Activated CD8-positive, alpha-beta memory T cell treated with anti-CD3 and anti-CD28 coated beads, Interleukin-2, amount 50 U/mL, for 24 hours (primary cell): ENCODE data around the gene TMCC1.
"Not testable (repeated sequence)": the region's sequence is repeated elsewhere in the genome, so short reads cannot be mapped to it uniquely, and the experiment has no call there.

Experiments used
- DNase-seq: peaks from one replicate; pipeline ENCODE4 v3.0.0-alpha.2; 2020; ENCODE audit errors: extremely low read depth

TMCC1 gene

DNA sequence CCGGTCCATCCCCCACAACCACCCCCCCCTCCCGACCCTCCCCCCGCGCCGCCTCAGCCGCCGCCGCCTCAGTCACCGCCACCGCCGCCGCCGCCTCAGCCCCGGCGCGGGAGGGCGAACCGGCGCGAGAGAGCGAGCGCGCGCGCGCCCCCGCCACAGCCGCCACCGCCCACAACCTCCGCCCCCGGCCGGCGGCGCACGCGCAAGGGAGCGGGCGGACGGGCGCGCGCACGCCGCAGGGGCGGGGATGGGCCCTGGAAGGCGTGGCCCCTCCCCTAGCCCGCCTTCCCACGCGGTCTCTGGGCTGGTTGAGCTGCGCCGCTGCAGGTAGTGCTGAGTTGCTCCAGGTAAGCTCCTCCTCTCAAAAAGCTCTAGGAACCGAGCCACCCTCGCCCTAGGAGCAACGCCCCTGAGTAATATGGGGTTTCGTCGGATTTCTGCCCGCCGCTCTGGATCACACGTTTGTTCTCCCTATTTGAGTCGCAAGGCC, at the start of gene TMCC1:
Gene TMCC1 (minus strand): TSS at position 131 of the 490 bp plus-strand sequence.
- DNase-seq, result peak; percentile 51

DNA sequence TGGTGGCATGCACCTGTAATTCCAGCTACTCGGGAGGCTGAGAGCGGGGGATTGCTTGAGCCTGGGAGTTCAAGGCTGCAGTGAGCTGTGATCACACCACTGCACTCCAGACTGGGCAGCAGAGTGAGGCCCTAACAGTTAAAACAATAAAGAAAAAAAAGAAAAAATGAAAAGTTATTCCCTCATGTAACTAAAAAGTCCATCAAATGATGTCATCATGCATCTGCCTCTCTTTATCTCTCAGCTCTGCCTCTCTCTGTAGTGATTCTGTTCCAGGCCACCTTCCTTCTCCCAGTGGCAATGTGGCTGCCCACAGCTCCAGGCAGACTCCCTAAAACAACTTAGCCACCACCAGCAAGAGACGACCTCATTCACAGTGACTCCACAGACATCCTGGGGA, 49.5 kb upstream of the TMCC1 start:
- no peak for DNase-seq

DNA sequence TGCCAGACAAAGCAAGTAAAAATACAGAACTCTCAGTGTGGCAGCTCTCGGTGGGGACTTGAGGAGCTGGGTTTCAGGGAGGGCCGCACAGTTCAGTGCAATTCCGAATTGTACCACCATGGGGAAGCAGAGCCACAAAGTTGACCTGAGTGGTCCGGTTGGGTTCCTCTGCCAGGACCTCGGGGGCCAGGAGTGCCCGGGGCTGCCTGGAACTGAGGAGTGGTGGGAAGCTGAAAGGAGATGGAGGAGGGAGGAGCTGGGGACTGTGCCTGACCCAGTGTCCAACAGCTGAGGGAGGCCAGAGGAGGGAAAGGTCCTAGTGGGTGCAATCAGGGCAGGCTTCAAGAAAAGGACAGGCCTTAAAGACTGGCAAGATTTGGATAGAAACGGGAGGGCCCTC, 48.8 kb upstream of the TMCC1 start:
- DNase-seq, result no peak

DNA sequence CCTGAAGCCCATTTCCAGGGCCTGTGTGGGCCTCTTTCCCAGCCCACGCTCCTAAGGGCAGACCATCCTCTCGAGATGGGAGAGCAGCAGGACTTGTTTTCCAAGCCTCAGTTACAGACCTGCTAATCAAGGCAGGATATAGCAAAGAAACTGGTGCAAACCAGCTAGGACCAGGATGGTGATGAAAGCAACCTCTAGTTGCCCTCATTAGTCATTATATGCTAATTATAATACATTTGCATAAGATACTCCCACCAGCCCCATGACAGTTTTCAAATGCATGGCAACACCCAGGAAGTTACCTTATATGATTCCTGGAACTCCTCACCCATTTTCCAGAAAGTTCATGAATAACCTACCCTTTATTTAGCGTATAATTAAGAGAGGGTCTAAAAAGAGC, 46.6 kb upstream of the TMCC1 start:
- no peak for DNase-seq

DNA sequence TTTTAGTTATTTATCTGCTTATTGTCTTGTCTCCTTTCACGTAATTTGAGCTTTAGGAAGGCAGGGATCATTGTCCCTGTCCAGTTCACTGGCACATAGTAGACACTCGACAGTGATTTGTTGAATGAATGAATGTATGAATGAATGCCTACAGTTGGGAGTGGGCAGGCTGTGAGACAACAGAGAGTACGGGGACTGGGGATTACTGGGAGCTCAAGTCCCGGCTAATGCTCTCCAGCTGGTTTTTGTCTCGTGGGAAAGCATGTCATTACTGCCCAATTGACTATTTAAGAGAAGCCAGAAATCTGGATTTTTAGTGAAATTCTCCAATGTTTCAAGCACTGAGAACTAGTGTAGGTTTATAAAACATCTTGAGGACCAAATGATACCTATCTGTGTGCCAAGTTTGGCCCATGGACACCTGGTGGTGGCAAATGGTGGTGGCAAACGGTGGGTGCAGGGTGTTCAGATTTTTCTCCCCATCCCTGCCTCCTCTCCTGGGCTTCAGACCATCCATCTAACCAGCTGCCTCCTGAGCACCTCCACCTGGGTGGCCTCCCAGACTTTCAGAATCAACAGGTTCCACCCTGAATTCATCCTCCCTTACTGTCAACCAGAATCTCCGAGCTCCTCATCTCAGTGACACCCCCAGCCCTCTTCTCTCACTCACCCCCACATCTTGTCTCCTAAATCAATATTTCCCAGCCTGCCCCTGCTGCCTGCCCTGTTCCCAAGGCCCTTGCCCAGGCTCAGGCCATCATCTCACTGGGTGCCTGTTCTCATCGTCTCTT, 44.8 kb upstream of the TMCC1 start:
- no peak for DNase-seq

DNA sequence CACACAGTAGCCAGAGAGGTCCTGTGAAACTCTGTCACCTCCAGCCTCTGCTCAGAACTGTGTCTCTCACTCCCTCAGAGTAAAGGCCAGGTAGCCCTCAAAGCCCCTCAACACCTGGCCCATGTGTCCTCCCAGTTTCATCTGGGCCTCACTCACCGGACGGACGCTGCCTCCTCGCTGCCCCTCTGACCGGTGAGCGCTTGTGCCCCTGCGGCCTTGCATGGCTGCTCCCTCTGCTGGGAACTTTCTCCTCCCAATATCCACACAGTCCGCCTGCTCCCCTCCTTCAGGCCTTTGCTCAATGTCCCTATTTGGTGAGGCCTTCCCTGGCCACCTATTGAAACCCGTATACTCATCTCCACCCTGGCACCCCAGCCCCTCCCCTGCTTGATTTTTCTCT, 44.2 kb upstream of the TMCC1 start:
- DNase-seq, result no peak

DNA sequence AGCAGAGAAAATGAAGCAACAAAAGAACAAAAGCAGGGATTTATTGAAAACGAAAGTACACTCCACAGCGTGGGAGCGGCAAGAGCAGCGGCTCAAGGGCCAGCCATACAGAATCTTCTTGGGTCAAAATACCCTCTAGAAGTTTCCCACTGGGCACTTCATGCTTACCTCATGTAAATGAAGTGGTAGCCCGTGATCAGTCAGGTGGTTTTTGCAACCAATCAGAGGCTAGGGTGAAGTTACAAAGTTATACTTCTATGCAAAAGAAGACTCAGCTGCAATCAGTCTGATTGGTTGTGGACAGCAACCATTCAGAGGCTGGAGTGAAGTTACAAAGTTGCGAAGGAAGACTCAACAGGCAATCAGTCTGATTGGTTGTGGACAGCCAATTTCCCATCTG, 43.2 kb upstream of the TMCC1 start:
- no peak for DNase-seq

DNA sequence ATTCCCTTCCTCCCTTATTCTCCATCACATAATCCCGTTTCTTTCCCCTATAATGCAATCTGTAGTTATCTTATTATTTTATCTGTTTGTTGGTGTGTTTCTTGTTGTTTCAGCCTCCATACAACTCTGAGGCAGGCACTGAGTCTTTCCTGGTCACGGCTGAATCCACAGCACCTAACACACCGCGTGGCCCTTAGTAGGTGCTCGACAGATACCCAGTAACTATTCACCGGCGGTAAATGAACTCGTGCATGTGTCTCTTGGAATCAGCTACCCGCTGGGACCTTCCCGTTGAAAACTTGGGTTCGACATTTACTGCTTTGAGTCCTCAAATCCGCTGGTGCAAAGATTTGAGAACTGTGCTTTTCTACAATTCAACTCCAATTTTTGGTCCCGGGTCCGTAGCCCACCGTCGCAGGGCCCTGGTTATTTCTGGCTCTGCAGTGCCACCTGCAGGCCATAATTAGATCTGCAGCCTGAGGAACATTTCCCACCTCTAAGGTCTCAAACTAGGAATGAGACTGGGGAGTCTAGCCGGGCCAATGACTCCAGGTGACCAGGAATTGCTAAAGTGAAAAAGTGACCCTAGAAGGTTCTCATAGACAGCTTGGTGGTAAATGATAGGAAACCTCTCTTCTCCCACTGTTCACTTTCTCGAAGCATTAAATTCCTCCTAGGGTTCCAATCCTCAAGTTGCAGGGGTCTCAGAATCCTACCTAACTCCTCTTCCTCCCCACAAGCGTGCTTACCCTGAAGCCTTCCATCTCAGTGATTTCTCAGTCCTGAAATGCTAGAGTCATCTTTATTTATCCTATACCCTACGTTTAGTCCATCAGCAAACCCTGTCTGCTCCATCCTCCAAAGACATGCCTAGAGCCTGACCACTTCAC, 41.0 kb upstream of the TMCC1 start:
- DNase-seq, result no peak

DNA sequence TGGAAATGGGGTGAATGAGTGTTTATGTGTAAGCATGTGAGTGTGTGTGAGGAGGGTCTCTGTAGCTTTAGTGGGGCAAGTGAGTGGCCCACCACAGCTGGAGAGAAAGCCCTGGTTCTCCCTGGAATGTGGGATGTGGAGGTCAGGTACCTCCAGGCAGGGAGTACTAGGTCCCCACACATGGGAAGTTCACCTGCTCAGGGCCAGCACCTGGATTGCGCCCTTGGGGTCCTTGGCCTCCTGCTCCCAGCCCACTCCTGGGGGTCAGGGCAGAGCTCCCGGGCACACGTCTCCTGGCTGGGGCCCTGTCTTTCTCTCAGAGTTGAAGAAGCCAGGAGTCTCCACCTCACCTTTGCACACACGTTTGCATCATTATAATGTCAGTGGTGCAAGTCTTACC, 40.0 kb upstream of the TMCC1 start:
- no peak for DNase-seq

DNA sequence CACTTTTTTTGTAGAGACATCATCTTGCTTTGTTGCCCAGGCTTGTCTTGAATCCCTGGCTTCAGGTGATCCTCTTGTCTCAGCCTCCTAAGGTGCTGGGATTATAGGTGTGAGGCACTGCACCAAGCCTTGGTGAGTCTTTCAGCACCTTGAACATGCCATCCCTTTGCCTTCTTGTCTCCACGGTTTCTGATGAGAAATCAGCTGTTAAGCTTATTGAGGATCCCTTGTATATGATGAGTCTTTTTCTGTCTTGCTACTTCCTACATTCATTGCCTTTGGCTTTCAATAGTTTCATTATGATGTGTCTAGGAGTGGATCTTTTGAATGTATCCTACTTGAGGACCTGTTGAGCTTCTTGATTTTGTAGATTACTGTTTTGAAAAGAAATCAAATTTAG, 35.9 kb upstream of the TMCC1 start:
- DNase-seq, result no peak

DNA sequence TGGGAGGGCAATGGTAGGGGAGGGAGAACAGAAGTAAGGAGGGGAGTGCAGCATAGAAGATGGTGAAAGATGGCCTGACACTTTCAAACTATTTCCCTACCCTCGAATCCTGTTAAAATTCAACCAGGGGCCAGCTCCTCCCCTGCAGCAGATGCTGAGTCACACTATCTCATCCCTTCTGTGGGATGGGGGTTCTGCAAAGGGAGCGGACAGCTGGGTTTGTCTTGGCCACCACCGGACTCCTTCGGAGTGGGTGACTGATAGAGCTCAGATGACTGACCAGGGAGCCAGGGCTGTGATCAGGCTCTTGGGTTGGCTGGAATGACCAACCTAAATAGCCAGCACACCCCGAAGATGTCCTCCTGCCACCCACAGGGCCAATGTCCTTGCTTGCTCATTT, 33.6 kb upstream of the TMCC1 start:
- no peak for DNase-seq

DNA sequence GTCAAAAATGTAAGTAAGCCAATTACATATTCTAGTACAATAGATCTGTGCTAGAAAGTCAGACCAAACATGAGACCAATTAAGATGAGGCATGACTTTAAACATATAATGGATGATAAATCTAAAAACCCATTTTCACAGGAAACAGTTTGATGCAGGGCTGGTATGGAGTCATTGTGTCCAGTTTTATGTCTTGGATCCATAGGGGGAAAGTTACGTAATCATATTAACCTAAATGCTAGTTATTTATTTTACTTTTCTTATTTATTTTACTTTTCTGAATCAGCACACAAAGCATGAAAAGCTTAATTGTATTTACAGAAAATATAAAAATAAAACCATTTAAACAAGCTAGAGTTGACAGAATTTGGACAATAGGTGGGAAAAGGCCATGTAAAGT, 26.3 kb upstream of the TMCC1 start:
- DNase-seq, result no peak

DNA sequence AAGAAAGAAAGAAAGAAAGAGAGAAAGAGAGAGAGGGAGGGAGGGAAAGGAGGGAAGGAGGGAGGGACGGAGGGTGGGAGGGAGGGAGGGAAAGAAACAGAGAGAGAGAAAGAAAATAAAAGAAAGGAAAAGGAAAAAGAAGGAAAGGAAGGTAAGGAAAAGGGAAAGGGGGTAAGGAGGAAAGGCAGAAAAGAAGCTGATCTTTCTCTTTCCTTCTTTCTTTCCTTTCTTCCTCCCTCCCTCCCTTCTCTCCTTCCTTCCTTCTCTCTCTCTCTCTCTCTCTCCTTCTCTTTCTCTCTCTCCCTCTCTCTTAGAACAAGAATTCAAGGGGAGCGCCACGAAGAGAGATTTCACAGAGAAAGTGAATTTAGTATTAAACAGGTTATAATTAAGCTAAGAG, 25.8 kb upstream of the TMCC1 start:
- no peak for DNase-seq

DNA sequence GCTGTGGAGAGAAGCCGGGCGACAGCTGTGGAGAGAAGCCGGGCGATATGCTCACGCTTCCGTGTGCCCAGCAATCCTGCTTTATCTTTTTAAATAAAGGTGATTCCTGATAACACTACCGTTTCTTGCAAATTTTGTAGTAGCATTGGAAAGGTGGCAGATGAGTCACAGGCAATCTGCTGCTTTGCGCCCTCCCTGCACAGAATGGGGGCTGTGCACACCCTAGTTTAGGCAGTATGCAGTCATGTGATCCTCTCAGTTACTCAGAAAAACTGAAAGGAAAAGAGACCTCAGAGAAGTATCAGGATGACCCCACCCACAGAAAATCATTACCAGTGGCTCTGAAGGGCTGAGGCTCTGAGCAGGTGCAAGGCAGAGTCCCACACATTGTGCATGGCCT, 24.9 kb upstream of the TMCC1 start:
- DNase-seq, result no peak

DNA sequence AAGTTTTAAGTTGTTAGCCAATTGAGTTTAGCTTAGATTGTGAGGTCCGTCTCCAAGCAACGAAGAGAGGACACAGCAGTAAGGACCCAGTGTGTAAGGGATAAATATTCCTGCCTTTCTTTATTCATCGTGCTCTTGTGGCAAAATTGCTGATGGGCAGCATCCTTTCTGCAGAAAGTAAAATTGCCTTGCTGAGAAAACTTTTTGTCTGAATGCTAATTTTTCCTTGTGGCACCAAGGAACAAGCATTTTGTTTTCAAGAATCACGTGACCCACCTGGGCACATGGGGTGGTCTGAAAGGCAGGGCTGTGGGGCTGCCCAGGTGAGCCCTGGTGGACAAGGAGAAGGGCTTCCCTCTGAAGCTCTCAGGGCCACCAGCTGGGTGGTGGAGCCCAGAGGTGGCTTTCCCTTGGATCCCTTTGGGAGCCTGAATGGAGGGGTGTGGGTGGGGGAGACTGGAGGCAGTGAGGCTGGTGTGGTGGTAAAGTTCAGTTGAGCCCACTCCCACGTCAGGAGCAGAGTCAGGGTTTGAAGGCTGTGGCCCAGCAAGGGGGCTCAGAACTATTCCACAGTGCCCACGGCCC, 24.0 kb upstream of the TMCC1 start:
- DNase-seq, result no peak

DNA sequence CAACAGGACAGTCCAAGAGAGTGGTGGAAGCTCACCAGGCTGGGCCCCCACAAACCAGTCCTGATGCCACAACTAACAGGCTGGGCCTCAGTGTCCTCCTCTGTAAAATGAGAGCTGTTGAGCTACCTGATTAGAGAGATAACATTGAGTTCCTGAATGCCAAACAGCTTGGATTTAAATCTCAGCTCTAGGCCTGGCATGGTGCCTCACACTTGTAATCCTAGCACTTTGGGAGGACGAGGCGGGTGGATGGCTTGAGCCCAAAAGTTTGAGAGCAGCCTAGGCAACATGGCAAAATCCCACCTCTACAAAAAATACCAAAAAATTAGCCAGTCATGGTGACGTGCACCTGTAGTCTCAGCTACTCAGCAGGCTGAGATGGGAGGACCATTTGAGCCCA, 20.1 kb upstream of the TMCC1 start:
- DNase-seq, result no peak

DNA sequence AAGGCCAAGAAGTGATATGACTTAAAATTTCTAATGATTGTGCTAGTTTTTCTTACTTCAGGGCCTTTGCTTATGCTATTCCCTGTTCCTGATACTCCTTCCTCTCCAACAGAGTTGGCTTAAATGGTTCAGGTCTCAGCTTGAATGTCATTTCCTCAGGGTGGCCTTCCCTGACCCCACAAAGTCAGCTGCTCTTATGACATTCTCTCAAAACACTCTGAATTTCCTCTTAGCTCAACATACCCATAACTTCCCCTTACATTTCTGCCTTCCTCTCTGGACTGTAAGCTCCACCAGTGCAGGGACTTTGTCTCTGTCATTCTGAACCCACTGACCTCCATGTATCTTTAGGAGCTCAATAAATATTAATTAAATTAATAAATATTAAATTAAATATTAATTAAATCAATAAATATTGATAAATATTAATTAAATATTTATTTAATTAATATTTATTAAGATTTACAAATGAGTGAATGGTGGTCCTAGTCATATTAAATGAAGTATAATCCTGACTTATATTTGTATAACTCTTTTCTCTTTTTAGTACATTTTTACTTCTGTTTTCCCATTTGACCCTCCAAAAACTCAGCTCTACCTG, 17.9 kb upstream of the TMCC1 start:
- DNase-seq, result no peak

DNA sequence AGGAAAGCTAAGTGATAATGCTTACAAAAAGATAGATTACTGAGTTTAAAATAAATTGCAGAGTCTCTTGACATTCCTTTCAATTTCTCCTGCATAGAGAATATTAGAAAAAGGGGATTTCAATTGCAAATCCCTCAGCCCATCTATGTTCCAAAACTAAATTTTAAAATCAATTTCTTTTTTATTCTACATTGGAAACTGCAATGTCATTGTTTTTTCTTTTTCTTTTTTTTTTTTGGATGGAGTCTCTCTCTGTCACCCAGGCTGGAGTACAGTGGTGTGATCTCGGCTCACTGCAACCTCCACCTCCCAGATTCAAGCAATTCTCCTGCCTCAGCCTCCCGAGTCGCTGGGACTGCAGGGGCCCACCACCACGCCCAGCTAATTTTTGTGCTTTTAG, 15.7 kb upstream of the TMCC1 start:
- DNase-seq, result not testable (repeated sequence)

DNA sequence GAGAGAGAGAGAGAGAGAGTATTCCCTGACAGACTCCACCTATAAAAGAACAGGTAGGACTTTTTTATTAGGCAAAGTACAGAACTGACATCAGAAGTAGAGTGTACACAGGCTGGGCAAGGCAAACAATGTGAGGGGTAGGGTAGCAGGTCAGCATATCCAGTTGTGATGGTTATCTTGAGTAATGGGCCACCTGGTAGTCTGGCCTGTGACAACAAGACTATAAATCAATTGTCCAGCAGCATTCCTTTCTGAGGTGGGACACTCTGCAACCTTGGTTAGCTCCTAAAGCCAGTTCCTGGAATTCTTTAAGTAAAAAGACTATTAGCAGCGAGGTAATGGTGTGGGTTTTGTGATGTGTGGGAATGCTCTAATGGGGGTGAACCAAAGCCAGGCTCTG, 14.9 kb upstream of the TMCC1 start:
- no peak for DNase-seq

DNA sequence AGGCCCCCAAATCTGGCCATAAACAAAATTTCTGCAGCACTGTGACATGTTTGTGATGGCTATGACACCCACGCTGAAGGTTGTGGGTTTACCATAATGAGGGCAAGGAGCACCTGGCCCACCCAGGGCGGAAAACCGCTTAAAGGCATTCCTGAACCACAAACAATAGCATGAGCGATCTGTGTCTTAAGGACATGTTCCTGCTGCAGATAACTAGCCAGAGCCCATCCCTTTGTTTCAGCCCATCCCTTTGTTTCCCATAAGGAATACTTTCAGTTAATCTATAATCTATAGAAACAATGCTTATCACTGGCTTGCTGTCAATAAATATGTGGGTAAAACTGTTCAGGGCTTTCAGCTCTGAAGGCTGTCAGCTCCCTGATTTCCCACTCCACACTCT, 7.8 kb upstream of the TMCC1 start:
- DNase-seq, result not testable (repeated sequence)

DNA sequence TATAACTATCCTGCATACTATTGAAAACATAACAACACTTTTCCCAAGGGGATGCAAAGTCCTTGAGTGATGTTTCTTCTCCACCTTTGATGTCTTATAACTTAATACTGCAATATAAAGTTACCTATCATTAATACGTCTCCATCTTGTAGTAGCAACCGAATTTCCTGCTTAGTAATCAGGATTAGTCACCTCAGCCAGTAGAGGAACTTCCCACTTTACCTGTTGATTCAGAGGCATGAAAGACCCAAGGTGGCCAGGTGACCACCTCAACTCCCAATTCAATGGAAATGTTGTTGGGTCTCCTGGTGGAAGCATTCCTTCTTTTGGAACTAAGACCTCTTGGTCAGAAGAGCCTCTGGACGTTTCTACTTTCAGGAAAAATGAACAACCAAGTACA, 3.5 kb upstream of the TMCC1 start:
- no peak for DNase-seq
